ENCODE measurements around the gene RGS17. TPM values are rescaled to one million over a fixed set of nuclear protein-coding genes. Genes with fewer than 3 reads are reported as not detected.

The RGS17 gene
- total and polyA plus RNA-seq, 4 donors = 8.9 to 40.8 (median 24.1) TPM

DNA sequence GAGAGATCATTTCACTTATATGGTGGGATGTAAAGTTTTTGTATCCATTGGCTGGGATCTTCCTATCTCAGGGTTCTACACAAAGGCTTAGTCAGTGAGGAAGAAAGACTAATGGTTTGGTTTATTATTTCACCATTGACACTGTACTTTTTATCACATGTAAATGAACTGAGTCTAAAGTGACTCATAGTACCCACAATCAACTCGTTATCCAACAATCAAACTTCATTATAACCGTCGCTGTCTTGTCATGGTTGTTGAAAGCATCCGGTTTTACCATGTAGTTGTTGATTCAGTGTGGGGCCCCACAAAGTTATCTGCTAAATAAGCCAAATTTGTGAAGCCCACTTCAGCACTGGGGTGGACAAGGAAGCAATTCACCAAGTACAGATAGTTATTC lies 72.8 kb downstream of the RGS17 start:
- H3K4me1 ChIP-seq (ENCODE audit: control insufficient read depth, insufficient read depth, low read length) = no peaks in the 10 kb centered on the region
- WGBS (ENCODE audit: insufficient coverage) = no CpG with 5 or more reads among the region's 4 CpGs
- no peaks in the 10 kb centered on the region for H3K27me3 ChIP-seq (ENCODE audit: control insufficient read depth, insufficient read depth, low read length)
- no peak for DNase-seq (ENCODE audit: low read depth in 4 of 6, low spot score in 6 of 6)
- H3K4me3 ChIP-seq (ENCODE audit: low read depth, low read length) = no peak overlapping the region
- H3K9me3 ChIP-seq (ENCODE audit: control insufficient read depth, insufficient read depth, low read length) = no peaks in the 10 kb centered on the region
- no peaks in the 10 kb centered on the region for H3K36me3 ChIP-seq (ENCODE audit: control insufficient read depth, insufficient read depth, low read length)
- H3K27ac ChIP-seq (ENCODE audit: low read depth, low read length) = no peak overlapping the region

DNA sequence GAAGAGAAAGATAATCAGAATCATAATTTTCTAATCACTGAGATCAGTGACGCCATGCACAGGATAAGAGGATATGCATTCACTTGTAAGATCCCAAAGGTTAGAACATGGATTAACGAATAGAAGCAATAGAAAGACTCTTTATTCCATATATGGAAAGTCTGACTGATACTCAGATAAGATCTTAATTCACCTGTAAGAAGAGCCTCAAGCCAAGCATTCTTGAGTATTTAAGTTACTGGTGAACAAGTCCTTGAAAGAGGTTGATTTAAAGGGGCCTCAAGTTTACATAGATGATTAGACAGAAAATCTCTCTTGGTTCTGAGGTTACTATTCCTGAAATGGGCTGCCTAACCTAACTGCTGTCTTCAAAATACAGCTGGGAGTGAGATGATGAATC lies 74.8 kb downstream of the RGS17 start:
- H3K36me3 ChIP-seq (ENCODE audit: control insufficient read depth, insufficient read depth, low read length) = no peaks in the 10 kb centered on the region
- no peaks in the 10 kb centered on the region for H3K27me3 ChIP-seq (ENCODE audit: control insufficient read depth, insufficient read depth, low read length)
- no peak overlapping the region for H3K4me3 ChIP-seq (ENCODE audit: low read depth, low read length)
- no CpG with 5 or more reads among the region's 2 CpGs for WGBS (ENCODE audit: insufficient coverage)
- H3K9me3 ChIP-seq (ENCODE audit: control insufficient read depth, insufficient read depth, low read length) = no peaks in the 10 kb centered on the region
- DNase-seq (ENCODE audit: low read depth in 4 of 6, low spot score in 6 of 6) = no peak
- no peaks in the 10 kb centered on the region for H3K4me1 ChIP-seq (ENCODE audit: control insufficient read depth, insufficient read depth, low read length)
- no peak overlapping the region for H3K27ac ChIP-seq (ENCODE audit: low read depth, low read length)

GRCh38 chr6:153051801-153052200 lies 79.3 kb downstream of the RGS17 start:
- Histone ChIP-seq H3K27me3 (ENCODE audit: control insufficient read depth, insufficient read depth, low read length) (no peaks in the 10 kb centered on the region), H3K36me3 (ENCODE audit: control insufficient read depth, insufficient read depth, low read length) (no peaks in the 10 kb centered on the region), H3K27ac (ENCODE audit: low read depth, low read length) (no peak overlapping the region), H3K9me3 (ENCODE audit: control insufficient read depth, insufficient read depth, low read length) (no peaks in the 10 kb centered on the region), H3K4me3 (ENCODE audit: low read depth, low read length) (no peak overlapping the region), H3K4me1 (ENCODE audit: control insufficient read depth, insufficient read depth, low read length) (no peaks in the 10 kb centered on the region)
- no peak for DNase-seq (ENCODE audit: low read depth in 4 of 6, low spot score in 6 of 6)

DNA sequence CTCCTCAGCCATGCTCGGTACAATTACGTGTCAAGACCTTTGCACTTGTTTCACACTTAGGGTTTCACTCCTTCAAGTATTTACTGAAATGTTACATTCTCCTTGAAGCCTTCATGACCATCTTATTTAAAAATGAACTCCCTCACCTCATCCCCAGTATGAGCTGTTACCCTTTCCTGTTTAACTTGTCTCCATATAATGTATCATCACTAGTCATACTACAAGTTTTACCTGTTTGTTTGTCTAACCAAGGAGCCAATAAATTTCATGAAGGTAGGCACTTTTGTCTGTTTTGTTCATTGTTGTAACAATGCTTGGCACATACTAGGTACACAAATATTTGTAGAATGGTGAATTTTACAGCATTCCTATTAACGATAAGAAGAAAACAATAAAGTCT lies 82.5 kb downstream of the RGS17 start:
- no peaks in the 10 kb centered on the region for H3K36me3 ChIP-seq (ENCODE audit: control insufficient read depth, insufficient read depth, low read length)
- H3K4me1 ChIP-seq (ENCODE audit: control insufficient read depth, insufficient read depth, low read length) = no peaks in the 10 kb centered on the region
- DNase-seq (ENCODE audit: low read depth in 4 of 6, low spot score in 6 of 6) = no peak
- no peak overlapping the region for H3K4me3 ChIP-seq (ENCODE audit: low read depth, low read length)
- no peaks in the 10 kb centered on the region for H3K9me3 ChIP-seq (ENCODE audit: control insufficient read depth, insufficient read depth, low read length)
- H3K27me3 ChIP-seq (ENCODE audit: control insufficient read depth, insufficient read depth, low read length) = no peaks in the 10 kb centered on the region
- H3K27ac ChIP-seq (ENCODE audit: low read depth, low read length) = no peak overlapping the region
- WGBS (ENCODE audit: insufficient coverage) = 100% methylated on average over 2 of the region's 3 CpGs

GRCh38 chr6:153047386-153047785 lies 83.7 kb downstream of the RGS17 start:
- Histone ChIP-seq H3K4me1 (ENCODE audit: control insufficient read depth, insufficient read depth, low read length) (no peaks in the 10 kb centered on the region), H3K9me3 (ENCODE audit: control insufficient read depth, insufficient read depth, low read length) (no peaks in the 10 kb centered on the region), H3K4me3 (ENCODE audit: low read depth, low read length) (no peak overlapping the region), H3K27me3 (ENCODE audit: control insufficient read depth, insufficient read depth, low read length) (no peaks in the 10 kb centered on the region), H3K36me3 (ENCODE audit: control insufficient read depth, insufficient read depth, low read length) (no peaks in the 10 kb centered on the region), H3K27ac (ENCODE audit: low read depth, low read length) (no peak overlapping the region)
- 100% methylated on average over 1 of the region's 2 CpGs for WGBS (ENCODE audit: insufficient coverage)
- DNase-seq (ENCODE audit: low read depth in 4 of 6, low spot score in 6 of 6) = no peak

- Histone ChIP-seq H3K4me3 (ENCODE audit: low read depth, low read length) (no peak overlapping the region), H3K27me3 (ENCODE audit: control insufficient read depth, insufficient read depth, low read length) (no peaks in the 10 kb centered on the region), H3K27ac (ENCODE audit: low read depth, low read length) (no peak overlapping the region), H3K36me3 (ENCODE audit: control insufficient read depth, insufficient read depth, low read length) (no peaks in the 10 kb centered on the region), H3K9me3 (ENCODE audit: control insufficient read depth, insufficient read depth, low read length) (no peaks in the 10 kb centered on the region), H3K4me1 (ENCODE audit: control insufficient read depth, insufficient read depth, low read length) (no peaks in the 10 kb centered on the region)
- DNase-seq (ENCODE audit: low read depth in 4 of 6, low spot score in 6 of 6) = no peak
Observed at GRCh38 chr6:153045271-153045670, 85.8 kb downstream of the RGS17 start.

DNA sequence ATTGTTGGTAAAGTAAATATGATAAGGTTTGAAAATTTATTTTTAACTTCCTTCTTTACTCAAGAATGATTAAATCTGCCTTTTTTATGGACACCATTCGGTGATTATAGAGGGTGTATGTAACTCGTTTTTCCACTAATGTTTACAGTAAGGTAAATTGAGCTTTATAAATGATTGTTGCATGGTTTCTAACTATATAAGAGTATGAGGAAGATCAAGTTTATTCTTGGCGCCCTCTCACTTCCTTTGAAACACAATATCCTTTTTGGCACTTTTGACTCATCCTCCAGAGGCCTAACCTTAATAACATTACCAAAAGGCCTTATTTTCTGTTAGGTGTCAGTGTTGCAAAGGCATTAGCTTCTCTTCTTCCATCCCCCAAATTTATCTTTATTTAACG lies 86.8 kb downstream of the RGS17 start:
- DNase-seq (ENCODE audit: low read depth in 4 of 6, low spot score in 6 of 6) = no peak
- H3K9me3 ChIP-seq (ENCODE audit: control insufficient read depth, insufficient read depth, low read length) = no peaks in the 10 kb centered on the region
- WGBS (ENCODE audit: insufficient coverage) = 100% methylated on average over 2 of the region's 4 CpGs

DNA sequence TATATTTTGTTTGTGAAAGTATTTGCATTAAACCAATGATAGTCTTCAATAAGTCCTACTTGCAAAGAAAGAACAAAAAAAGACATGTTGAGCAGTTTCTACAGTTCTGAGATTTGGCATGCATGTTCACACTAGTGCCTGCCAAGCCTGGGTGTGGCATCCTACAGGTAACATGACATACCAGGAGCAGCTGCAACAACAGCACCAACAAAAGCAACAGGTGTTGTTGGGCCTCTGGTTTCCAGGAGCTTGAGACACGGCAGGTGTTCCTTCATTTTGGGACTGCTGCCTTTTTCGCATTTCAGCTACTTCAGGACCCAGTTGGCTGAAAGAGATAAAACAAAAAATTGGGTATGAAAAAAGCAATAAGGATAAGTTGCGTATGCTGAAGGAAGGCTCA lies 87.4 kb downstream of the RGS17 start:
- DNase-seq (ENCODE audit: low read depth in 4 of 6, low spot score in 6 of 6) = no peak
- H3K9me3 ChIP-seq (ENCODE audit: control insufficient read depth, insufficient read depth, low read length) = no peaks in the 10 kb centered on the region
- no peaks in the 10 kb centered on the region for H3K27me3 ChIP-seq (ENCODE audit: control insufficient read depth, insufficient read depth, low read length)
- H3K4me1 ChIP-seq (ENCODE audit: control insufficient read depth, insufficient read depth, low read length) = no peaks in the 10 kb centered on the region
- WGBS (ENCODE audit: insufficient coverage) = 88% methylated on average over 3 of the region's 3 CpGs
- no peak overlapping the region for H3K27ac ChIP-seq (ENCODE audit: low read depth, low read length)
- H3K36me3 ChIP-seq (ENCODE audit: control insufficient read depth, insufficient read depth, low read length) = no peaks in the 10 kb centered on the region
- H3K4me3 ChIP-seq (ENCODE audit: low read depth, low read length) = no peak overlapping the region

More for the DNA sequence above, 86.8 kb downstream of the RGS17 start:
- H3K4me3 ChIP-seq (ENCODE audit: low read depth, low read length) = no peak overlapping the region
- no peaks in the 10 kb centered on the region for H3K4me1 ChIP-seq (ENCODE audit: control insufficient read depth, insufficient read depth, low read length)
- H3K36me3 ChIP-seq (ENCODE audit: control insufficient read depth, insufficient read depth, low read length) = no peaks in the 10 kb centered on the region
- H3K27ac ChIP-seq (ENCODE audit: low read depth, low read length) = no peak overlapping the region
- no peaks in the 10 kb centered on the region for H3K27me3 ChIP-seq (ENCODE audit: control insufficient read depth, insufficient read depth, low read length)

DNA sequence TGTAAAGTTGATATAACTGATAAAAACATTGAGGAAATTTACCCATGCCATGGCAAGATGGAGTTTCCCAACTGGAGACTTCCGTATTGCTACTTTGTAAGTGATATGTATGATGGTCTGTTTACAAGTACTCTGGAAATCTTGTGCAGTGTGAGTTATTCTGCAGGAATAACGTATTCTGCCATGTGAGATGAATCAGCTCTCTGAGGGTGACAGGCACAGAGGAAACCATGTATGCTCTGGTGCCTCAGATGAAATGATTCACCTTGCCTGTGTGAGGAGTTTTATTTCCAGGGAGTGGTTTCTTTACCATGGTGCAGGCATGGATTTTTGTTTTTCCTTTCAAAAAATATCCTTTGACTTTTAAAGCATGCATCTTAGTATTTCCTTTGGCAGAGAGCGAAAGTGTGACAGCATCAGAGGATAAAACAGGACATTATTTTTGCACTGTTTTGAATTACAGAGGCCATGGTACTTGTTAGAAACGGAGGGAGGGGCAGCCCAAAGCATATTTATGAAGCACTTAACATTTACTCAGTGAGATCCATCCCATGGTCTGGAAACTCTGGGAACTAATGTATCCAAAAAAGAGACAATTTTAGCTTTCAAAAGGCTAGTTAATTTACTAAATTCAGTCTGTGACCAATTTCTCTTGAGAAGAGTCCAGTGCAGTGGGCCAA lies 92.6 kb downstream of the RGS17 start:
- no peak for DNase-seq (ENCODE audit: low read depth in 4 of 6, low spot score in 6 of 6)
- 90% methylated on average over 1 of the region's 4 CpGs for WGBS (ENCODE audit: insufficient coverage)
- Histone ChIP-seq H3K27ac (ENCODE audit: low read depth, low read length) (no peak overlapping the region), H3K4me1 (ENCODE audit: control insufficient read depth, insufficient read depth, low read length) (no peaks in the 10 kb centered on the region), H3K4me3 (ENCODE audit: low read depth, low read length) (no peak overlapping the region), H3K9me3 (ENCODE audit: control insufficient read depth, insufficient read depth, low read length) (no peaks in the 10 kb centered on the region), H3K27me3 (ENCODE audit: control insufficient read depth, insufficient read depth, low read length) (no peaks in the 10 kb centered on the region), H3K36me3 (ENCODE audit: control insufficient read depth, insufficient read depth, low read length) (no peaks in the 10 kb centered on the region)

GRCh38 chr6:153034139-153034538 lies 96.9 kb downstream of the RGS17 start:
- no peaks in the 10 kb centered on the region for H3K9me3 ChIP-seq (ENCODE audit: control insufficient read depth, insufficient read depth, low read length)
- no peaks in the 10 kb centered on the region for H3K36me3 ChIP-seq (ENCODE audit: control insufficient read depth, insufficient read depth, low read length)
- 82% methylated on average over 3 of the region's 9 CpGs for WGBS (ENCODE audit: insufficient coverage)
- H3K27ac ChIP-seq (ENCODE audit: low read depth, low read length) = no peak overlapping the region
- no peak overlapping the region for H3K4me3 ChIP-seq (ENCODE audit: low read depth, low read length)
- no peak for DNase-seq (ENCODE audit: low read depth in 4 of 6, low spot score in 6 of 6)
- no peaks in the 10 kb centered on the region for H3K4me1 ChIP-seq (ENCODE audit: control insufficient read depth, insufficient read depth, low read length)
- no peaks in the 10 kb centered on the region for H3K27me3 ChIP-seq (ENCODE audit: control insufficient read depth, insufficient read depth, low read length)

All from spinal cord (tissue), 10 donors.